Measurements from ENCODE around the gene TNFRSF19.

The TNFRSF19 gene

DNA sequence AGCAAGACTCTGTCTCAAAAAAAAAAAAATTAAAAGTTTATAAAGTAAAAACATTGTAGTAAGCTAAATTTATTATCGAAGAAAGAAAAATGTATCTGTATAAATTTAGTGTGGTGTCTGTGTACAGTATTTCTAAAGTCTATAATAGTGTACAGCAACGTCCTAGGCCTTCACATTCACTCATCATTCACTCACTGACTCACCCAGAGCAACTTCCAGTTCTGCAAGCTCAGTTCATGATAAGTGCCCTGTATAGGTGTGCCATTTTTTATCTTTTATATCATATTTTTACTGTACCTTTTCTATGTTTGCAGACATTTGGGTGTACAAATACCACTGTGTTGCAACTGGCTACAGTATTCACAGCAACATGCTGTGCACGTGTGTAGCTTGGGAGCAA lies 118.1 kb downstream of the TNFRSF19 start:
- no peak for DNase-seq

DNA sequence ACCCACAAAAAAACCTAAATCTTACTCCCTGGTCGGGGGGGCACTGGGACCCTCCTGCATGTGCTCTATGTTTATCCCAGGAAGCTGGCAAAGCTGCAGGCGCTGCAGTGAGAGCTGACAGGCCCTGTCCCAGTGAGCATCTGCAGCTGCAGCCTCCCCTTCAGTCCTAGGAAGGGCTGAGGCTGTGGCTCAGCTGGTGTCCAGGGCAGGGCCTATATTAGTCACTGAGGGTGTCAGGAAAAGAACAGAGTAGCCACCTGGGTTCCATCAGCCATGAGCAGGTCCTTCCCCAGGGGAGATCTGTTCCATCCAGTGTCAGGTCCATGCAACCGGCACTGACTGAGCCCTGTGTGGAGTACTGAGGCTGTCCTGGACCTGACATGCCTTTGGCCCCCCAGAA lies 120.5 kb downstream of the TNFRSF19 start:
- no peak for DNase-seq

DNA sequence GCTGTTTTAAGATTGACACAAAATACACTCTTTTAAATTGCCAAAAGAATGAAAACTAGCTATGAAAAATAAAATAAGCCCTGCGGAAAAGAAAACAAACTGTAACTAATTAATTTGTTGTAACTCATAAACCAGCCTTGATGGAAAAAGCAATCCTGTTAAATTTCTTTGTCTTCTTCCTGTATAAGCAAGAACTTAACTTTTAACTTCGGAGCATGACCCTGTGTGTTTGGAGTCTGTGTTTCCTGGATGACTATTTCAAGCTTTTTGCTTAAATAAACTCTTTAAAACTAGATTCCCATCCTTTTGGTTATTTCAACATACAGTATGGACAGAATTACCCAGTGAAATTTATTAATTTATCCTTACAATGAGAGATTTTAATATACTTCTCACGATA lies 122.6 kb downstream of the TNFRSF19 start:
- DNase-seq, result no peak

DNA sequence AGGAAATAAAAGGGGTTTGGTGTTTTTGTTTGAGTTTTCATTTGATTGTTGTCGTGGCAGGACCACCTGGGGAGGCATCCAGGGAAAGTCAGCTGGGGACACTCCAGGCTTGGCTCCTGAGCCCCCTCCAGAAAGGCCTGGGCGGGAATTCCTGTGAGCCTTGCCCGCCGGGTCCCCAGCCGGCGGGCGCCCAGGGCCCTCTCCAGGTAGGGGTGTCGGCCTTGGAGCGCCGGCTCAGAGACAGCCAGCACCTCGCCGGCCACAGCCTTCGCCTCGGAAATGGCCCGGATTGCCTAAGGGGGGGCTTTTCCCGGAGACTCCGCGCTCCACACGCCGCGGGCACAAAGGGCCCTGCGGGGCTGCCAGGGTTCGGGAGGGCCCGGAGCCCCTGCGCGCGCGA lies 125.0 kb downstream of the TNFRSF19 start:
- no peak for DNase-seq

DNA sequence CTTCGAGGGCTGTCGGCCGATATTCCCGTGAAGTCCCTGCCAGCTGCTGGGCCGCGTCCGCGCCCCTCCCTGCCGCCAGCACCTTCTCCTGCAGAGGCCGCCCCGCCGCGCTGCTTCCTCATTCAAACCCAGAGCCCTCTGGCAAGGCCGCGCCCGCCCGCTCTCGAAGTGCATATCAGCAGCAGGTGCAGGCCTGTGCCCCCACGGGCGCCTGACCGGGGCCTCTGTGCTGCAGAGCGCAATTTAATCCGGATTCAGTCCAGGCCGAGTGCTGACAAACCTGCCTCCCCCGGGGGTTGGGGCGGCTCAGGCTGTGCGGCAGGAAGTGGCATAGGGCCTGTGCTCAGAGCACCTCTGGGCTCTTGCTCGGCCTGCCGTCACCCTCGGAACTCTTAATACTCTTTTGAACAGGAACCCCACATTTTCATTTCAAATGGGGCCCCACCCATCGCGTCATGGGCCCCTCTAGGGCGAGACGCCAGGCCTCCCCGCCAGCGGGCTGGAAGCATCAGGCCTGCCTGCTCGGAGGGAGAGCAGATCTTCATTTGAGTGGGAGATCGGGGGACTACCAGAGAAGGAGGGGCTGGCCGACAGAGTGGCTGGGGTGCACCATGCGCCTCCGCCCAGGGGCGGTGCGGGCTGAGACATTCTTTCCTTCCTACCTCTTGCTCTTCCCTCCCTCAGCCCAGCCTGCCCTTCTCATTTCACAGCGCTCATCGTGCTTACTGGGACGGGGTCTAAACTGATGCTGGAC lies 125.7 kb downstream of the TNFRSF19 start:
- DNase-seq, result no peak

DNA sequence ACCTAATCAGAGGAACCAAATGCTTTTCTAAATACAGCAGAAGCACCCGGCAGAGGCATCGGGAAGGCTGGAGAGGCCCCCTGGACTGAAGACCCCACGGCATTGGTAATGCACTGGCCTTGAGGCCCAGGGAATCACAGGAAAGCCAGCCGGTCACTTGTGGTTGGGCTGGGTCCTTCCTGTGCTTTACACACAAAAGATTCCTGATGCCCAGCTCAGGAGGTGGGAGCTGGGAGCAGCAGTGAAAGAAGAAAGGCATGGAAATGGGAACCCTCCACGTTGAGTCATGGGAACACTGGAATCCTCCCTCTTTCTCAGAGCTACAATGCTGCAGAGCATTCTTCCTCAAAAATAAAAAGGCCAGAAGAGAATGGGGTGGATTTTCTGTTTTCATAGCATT lies 126.4 kb downstream of the TNFRSF19 start:
- DNase-seq, result no peak

DNA sequence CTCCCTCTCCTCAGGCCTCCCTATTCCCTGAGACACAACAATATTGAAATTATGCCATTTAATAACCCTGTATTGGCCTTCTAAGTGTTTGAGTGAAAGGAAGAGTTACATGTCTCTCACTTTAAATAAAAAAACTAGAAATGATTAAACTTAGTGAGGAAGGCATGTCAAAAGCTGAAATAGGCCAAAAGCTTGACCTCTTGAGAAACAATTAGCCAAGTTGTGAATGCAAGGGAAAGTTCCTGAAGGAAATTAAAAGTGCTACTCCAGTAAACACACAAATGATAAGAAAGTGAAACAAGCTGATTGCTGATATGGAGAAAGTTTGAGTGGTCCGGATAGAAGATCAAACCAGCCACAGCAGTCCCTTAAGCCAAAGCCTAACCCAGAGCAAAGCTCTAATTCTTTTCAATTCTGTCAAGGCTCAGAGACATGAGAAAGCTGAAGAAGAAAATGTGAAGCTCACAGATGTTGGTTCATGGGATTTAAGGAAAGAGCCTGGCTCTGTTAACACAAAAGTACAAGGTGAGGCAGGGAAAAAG lies 127.6 kb downstream of the TNFRSF19 start:
- DNase-seq, result no peak

DNA sequence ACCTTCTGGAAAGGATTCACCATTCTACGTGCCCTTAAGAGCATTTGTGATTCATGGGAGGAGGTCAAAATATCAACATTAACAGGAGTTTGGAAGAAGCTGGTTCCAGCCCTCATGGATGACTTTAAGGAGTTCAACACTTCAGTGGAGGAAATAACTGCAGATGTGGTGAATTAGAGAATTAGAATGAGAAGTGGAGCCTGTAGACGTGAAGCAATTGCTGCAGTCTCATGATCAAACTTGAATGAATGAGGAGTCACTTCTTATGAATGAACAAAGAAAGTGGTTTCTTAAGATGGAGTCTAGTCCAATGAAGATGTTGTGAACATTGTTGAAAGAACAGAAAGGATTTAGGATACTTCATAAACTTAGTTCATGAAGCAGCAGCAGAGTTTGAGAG lies 129.1 kb downstream of the TNFRSF19 start:
- no peak for DNase-seq

DNA sequence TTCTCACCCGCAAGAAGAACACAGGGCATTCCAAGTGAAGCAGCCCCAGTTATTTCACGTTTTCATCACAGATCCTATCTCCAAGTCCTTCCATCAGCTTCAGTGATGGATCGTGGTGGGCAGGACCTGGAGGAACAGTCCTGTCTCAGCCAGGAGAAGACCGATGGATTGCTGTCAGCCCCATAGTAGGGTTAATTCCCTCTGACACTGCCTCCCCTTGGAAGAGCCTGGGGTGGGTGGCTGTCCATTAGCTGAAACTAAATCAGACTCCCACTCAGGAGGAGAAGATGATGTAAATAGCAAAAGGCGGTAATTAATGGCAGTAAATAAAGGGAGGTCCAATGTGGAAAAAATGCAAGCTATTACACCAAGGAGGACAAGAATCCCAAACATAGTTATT lies 131.0 kb downstream of the TNFRSF19 start:
- DNase-seq, result no peak

DNA sequence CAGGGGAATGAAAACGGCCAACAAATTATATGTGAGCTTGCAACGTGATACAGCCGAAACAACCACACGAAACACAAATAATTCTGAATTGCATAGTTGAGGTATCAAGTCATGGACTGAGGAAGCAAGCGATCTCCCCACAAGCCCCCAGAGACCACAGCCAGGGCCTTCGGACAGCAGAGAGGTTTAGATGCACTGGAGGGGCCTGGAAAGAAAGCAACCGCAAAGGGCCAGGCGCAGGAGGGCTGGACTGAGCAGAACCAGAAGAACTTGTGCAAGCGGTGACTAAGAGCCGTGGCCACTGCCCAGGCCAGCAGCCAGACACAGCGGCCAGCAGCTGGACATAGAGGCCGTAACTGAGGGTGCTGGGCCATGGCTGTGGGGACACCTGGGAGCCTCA lies 131.4 kb downstream of the TNFRSF19 start:
- no peak for DNase-seq

DNA sequence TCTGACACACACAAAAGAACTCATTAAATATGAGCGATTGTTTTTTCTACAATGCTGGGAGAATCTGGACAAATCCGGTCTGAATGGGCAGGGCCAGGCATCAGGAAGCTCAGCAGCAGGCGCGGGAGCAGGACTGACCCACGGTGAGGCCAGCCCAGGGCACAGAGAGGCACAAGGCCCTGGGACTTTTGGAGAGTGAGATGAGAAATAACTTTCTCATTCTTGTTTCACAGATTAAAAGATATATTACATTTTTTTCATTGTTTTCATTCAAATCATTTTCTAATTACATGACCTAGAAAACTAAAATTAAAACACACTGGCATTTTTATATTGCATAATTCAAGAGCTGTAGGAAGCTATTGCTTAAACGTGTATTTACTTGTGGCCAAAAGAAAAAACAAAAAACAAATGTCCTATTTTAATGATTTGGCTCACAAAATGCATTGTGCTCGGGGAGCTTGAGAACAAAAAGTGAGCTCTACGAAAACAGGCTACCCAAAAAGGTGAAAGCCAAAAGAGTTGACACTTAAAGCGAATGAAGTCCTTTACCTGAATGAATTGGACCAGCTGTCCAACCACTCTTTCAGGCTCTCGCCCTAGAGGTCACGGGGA lies 133.1 kb downstream of the TNFRSF19 start:
- DNase-seq, result peak; percentile 13

DNA sequence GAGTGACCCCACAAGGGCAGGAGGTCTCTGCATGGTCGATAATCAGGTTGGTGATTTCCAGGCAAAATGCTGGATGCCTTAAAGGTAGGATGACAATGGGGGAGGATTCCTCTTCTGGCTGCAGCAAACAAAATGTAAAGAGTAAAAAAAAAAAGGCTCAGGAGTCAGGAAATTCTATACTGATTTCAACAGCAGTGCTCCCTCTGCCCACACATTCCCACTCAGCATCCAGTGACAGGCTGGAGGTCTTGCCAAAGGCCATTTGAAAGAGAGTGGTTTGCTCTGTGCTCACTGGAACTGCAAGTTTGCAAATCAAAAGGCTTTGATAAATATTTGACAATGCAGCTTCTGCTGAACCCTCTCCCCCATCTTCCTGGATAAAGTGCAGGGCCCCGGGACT lies 135.4 kb downstream of the TNFRSF19 start:
- DNase-seq, result no peak

DNA sequence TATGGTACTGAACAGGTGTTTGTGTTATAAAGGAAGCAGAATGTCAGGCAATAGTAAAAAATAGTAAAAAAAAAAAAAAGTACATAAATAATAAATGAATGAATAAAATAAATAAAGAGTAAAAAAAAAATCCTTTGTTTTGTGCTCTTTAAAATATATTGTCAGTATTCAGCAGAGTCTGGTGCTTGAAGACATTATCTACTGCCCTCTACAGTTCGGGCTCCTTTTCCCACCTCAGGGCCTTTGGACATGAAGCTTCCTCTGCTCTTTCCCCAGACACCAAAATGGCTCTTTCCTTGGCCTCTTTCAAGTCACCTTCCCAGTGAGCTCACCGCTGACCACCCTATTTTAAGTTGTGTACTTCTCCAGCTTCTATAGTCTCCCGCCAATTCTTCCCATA lies 137.5 kb downstream of the TNFRSF19 start:
- DNase-seq, result peak; percentile 43

DNA sequence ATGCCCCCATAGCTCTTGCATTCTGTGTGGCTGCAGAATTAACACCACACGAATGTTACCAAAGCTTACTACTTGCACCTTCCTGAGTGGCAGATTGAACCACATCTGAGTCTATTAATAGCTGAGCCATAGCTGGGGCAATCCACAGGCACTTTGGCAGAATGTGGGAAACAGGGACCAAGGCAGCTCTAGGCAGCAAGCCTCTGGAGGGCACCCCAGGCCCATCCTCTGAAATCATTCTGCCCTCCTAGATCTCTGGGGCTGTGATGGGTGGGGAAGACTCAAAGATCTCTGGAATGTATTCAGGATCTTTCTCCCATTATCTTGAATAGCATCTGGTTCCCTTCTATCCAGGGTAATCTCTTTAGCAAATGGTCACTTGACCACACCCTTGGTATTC lies 139.3 kb downstream of the TNFRSF19 start:
- DNase-seq, result peak; percentile 30

DNA sequence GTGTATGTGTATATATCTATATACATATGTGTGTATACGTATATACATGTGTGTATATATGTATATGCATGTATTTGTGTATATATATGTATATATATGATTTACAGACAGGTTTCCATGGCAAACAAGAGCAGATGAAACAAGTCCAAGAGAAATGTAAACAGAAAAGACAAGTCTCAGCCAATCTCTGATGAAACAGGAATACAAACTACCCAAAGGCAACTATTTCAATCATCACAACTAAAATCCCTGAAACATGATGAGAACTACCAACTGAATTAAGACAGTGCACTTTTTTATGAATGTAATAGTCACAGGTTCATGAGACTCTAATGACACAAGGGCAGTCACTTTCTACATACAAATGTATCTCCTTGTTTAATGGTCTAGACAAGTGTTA lies 140.2 kb downstream of the TNFRSF19 start:
- no peak for DNase-seq

DNA sequence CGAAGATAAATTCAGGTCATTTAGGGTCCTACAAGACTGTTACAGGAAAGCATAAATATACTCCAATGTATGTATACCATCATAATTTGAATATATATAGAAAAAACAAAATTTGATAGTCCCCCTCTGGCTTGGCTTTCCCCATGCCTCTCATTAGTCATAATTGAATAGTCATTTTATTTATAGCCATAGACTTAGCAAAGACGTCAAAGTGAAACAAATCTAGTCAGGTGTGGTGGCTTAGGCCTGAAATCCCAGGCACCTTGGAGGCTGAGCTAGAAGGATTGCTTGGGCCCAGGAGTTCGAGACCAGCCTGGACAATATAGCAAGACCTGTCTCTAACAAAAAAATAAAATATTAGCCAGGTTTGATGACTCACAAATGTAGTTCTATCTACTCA lies 141.1 kb downstream of the TNFRSF19 start:
- DNase-seq, result no peak

DNA sequence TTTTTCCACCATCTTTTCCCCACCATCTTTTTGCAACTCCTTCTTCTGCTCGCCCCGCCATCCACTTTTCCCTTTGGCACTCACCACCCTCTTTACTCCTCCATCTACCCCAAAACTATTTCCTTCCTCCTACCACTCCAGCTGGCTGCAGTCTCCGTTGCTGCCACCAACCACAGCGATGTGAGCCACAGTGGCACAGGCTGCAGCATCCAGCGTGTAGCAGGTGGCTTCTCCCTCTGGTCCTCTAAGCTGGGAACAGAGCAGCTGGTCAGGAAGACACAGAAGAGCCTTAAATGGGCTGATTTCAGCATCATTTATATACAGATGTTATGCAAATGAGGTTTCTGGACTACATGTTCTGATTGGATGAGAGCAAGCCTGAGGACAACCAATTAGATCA lies 144.5 kb downstream of the TNFRSF19 start:
- DNase-seq, result no peak

DNA sequence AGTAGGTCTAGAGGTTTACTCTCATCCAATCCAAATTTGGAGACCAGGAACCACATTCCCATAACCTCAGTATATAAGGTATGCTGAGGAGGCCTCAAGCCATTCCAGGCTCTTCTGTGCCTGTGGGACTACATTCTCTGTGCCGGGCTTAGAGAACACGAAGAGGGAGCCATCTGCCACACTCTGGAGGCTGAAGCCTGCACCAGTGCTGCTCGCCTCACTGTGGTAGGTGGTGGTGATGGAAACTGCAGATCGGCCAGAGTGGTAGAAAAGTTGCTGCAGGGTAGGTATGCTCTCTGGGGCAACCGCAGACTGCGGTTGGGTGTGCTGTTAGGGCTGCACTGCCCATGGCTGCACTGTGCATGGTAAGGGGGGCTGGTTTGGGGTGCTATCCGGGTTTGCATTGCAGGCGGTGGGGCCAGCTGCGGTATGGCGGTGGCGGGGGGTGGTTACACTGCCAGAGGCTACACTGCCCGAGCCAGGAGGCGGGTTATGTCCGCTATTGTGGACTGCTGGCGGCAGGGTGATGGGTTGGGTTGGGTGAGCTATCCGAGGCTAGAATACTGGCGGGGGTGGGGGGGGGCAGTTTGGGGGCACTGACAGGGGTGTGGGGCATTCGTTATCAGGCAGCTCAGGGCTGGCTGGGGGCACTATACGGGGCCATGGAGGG lies 145.0 kb downstream of the TNFRSF19 start:
- DNase-seq, result no peak

DNA sequence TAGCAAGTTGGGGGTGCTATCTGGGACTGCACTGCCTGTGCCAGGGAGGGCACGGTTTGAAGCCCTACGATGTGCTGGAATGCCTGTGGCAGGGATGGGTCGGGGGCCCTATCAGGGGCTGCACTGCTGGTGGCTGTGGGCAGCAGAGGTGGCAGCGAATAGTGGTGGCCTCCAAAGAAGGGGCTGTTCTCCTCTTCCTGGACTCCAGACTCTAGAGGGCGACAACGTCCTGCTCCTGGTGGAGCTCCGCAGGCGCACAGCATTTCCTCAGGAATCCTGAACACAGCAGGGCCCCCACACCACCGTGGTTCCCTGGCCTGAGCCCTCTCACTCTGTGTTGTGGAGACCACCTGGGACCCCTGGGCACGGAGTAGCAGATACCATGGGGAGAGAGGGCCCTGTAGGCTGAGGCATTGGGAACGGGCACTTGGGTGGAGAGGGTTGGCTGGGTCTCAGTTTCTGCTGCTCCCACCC lies 145.6 kb downstream of the TNFRSF19 start:
- DNase-seq, result peak; percentile 20

DNA sequence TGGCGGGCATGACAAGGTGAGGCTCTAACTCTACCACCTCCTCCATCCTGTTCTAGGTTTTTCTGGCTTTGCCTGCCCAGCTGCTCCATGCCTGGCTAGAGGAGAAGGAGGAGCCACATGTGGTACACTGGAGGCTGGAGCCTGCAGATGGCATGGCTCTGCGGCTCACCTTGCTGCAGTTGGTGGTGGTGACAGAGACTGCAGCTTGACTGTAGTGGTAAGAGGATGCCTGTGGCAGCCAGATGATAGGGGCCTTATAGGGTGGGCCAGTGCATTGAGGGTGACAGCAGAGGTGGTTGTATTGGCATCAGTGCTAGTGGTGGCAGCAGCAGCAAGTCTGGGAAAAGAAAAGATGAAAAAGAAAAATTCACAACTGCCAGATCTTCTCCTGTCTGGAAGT lies 146.2 kb downstream of the TNFRSF19 start:
- DNase-seq, result no peak

DNA sequence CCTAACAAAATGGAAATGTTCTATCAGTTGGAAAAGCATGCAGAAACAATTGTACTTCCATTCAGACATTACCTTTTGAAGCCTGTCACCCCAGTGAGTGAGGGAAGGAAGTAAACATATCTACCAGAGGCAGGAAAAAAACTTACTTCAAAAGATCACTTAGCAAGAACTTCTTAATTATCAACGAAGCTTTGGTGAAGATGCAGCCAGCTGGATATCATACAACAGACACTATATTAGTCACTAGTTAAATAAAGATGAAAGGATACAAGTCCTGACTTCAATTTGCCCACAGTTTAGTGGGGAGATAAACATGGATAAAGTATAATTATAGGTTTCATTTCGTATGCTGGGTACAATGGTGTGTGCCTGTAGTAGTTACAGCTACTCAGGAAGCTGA lies 148.8 kb downstream of the TNFRSF19 start:
- DNase-seq, result no peak

DNA sequence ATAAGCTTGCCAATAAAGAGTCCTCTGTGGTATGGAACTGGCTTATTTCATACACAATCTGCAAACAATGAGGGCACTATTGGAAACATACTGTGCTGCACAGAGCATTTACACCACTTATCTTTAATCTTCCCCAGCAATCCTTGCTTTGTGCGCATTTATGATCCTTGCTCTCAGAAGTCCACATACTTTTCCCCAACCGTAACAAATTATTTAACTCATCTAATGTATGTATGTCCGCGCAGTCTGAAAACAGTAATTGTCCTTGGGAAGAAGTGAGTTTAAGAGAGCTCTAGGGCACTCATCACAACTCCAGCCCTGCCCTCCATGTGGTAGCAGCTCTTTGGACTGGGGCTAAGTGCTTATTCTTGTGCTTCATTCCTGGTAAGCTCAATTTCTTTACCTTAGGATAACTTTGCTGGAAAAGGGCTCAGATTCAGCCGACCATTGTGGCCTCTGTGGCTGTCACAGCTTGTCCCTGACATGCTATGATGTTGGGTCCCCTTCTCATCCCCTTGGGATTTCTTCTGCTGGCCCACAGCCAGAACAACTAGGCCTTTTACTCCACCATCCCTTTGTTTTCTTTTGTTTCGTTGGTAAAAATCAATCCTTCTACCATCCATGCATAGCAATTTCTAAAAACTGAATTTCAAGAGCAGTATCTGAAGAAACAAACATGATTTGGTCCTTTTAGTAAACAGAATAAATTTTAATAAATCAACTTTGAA lies 152.7 kb downstream of the TNFRSF19 start:
- no peak for DNase-seq

DNA sequence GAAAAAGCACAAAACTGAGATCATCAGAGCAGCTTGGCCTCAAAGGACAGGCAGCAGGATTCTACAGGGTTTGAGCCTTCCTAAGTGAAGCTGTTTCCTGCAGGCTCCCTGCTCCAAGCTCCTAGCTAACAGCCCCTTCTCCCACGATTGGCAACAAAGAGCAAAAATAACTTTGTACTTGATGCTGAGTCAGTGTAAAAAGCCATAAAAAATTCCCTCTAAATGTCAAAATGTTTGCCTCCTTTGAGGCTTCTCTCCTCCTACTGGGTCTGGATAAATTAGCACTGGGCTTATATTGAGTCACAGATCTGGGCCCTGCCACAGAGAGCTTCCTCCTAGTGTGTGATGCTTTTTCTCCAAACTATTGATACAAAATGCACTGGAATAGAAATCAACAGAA lies 153.3 kb downstream of the TNFRSF19 start:
- DNase-seq, result peak; percentile 50
